Measurements from ENCODE around the gene WDR38. TPM values are rescaled to one million over a fixed set of nuclear protein-coding genes. Genes with fewer than 3 reads are reported as not detected.

The WDR38 gene
- polyA plus RNA-seq, 1 of the 3 experiments (the other 2 are of a cell fraction), result not detected

DNA sequence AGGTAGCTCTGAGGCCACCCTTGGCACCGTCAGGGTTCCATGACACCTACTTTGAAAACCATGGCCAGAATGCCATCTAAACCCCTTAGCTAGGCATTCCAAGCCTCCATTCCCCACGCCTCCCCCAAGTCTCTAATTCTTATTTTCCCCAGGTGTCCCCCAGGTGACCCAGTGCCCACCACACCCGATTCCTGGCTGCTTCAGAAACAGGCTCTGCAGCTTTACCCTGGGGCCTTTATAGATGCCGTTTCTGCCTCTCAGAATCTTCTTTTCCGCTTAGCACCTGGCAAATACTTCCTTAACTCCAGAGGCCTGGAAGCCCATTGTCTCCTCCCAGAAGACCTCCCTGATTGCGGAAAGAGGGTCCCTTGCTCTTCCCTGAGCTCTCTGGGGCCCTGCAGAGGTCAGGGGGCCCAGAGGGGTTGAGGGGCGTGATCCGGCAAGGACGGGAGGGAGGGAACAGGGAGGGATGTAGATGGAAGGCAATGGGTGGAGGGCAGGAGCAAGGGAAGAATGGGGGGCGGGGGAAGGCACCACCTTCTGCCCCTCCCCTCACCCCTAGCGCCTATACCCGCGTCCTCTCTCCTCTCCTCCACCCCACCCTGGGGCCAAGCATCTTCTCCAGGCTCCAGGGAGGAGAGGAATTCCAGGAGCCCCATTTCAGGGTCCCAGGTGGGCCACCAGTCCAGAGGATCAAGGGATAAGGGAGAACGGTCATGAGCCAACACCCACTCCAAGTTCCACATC is 12.0 kb upstream of the WDR38 start (continued):
- no peak for TF ChIP-seq MXI1 (IDR thresholded peaks at IDR 0.05; ENCODE audit: low read depth, low read length)
- no peak for TF ChIP-seq SIN3A (IDR thresholded peaks at IDR 0.05; ENCODE audit: borderline replicate concordance, low read depth, low read length)

DNA sequence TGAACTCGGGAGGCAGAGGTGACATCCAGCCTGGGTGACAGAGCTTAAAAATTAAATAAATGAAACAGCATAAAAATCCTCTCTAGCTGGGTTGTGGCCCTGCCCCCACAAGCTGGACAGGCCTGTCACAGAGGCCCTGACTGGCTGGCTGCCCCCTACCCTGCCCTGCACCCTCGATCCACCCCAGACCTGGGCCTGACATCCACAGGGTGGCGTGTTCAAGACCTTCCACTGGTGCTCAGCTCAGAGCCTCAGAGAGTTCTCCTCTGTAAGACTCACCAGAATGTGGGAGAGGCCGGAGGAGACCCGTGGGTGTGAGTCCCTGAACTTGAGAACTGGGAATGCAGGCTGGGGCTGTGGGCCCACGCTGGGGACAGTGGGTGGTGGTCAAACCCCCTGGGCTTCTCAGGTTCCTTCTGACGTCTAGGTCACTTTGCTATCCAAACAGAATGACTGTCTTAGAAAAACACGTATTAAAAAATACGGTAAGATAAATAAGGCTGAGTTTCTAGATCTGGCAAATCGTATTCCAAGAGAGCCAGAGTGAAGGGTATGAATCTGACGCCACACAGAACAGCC is 9.7 kb upstream of the WDR38 start:
- DNase-seq, result no peak
- 91% methylated on average over 9 of the region's 11 CpGs for WGBS (ENCODE audit: low lambda C conversion rate)
- no peaks in the 10 kb centered on the region for H3K79me2 ChIP-seq (ENCODE audit: insufficient read depth)
- H3K27ac ChIP-seq (ENCODE audit: low read depth in 2 of 2, low read length in 1 of 2), result no peak overlapping the region
- TF ChIP-seq CHD2 (IDR thresholded peaks at IDR 0.05; ENCODE audit: low read length, partially characterized antibody), result no peak
- TF ChIP-seq, protein P1, sequence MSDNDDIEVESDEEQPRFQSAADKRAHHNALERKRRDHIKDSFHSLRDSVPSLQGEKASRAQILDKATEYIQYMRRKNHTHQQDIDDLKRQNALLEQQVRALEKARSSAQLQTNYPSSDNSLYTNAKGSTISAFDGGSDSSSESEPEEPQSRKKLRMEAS (IDR thresholded peaks at IDR 0.05; ENCODE audit: low read depth), result no peak
- no peak for TF ChIP-seq SIN3A (IDR thresholded peaks at IDR 0.05; ENCODE audit: borderline replicate concordance, low read depth, low read length)
- no peak for TF ChIP-seq NFIC (IDR thresholded peaks at IDR 0.05; ENCODE audit: borderline replicate concordance)
- TF ChIP-seq RXRA (IDR thresholded peaks at IDR 0.05; ENCODE audit: borderline replicate concordance, low read depth), result no peak
- TF ChIP-seq, protein P2, sequence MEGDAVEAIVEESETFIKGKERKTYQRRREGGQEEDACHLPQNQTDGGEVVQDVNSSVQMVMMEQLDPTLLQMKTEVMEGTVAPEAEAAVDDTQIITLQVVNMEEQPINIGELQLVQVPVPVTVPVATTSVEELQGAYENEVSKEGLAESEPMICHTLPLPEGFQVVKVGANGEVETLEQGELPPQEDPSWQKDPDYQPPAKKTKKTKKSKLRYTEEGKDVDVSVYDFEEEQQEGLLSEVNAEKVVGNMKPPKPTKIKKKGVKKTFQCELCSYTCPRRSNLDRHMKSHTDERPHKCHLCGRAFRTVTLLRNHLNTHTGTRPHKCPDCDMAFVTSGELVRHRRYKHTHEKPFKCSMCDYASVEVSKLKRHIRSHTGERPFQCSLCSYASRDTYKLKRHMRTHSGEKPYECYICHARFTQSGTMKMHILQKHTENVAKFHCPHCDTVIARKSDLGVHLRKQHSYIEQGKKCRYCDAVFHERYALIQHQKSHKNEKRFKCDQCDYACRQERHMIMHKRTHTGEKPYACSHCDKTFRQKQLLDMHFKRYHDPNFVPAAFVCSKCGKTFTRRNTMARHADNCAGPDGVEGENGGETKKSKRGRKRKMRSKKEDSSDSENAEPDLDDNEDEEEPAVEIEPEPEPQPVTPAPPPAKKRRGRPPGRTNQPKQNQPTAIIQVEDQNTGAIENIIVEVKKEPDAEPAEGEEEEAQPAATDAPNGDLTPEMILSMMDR (IDR thresholded peaks at IDR 0.05), result no peak
- TF ChIP-seq RAD21 (IDR thresholded peaks at IDR 0.05; ENCODE audit: low read length), result no peak
- no peak for TF ChIP-seq MXI1 (IDR thresholded peaks at IDR 0.05; ENCODE audit: low read depth, low read length)
- TF ChIP-seq POLR2AphosphoS5 (IDR thresholded peaks at IDR 0.05; ENCODE audit: low read depth, low read length), result no peak
- no peak for TF ChIP-seq JUND (IDR thresholded peaks at IDR 0.05)
- TF ChIP-seq GATA2 (CRISPR knock-in tag; IDR thresholded peaks at IDR 0.05), result no peak
- TF ChIP-seq FOSL2 (IDR thresholded peaks at IDR 0.05; ENCODE audit: borderline replicate concordance, low read depth), result no peak
- TF ChIP-seq EP300 (IDR thresholded peaks at IDR 0.05; ENCODE audit: borderline replicate concordance in 1 of 2, low read depth in 1 of 2, low read length in 1 of 2), result no peak
- no peak for TF ChIP-seq SMC3 (IDR thresholded peaks at IDR 0.05; ENCODE audit: low read depth, low read length)
- no peak for TF ChIP-seq FOXM1 (IDR thresholded peaks at IDR 0.05; ENCODE audit: low read depth)
- no peak for TF ChIP-seq GABPA (IDR thresholded peaks at IDR 0.05; ENCODE audit: low read depth)
- TF ChIP-seq, protein P3, sequence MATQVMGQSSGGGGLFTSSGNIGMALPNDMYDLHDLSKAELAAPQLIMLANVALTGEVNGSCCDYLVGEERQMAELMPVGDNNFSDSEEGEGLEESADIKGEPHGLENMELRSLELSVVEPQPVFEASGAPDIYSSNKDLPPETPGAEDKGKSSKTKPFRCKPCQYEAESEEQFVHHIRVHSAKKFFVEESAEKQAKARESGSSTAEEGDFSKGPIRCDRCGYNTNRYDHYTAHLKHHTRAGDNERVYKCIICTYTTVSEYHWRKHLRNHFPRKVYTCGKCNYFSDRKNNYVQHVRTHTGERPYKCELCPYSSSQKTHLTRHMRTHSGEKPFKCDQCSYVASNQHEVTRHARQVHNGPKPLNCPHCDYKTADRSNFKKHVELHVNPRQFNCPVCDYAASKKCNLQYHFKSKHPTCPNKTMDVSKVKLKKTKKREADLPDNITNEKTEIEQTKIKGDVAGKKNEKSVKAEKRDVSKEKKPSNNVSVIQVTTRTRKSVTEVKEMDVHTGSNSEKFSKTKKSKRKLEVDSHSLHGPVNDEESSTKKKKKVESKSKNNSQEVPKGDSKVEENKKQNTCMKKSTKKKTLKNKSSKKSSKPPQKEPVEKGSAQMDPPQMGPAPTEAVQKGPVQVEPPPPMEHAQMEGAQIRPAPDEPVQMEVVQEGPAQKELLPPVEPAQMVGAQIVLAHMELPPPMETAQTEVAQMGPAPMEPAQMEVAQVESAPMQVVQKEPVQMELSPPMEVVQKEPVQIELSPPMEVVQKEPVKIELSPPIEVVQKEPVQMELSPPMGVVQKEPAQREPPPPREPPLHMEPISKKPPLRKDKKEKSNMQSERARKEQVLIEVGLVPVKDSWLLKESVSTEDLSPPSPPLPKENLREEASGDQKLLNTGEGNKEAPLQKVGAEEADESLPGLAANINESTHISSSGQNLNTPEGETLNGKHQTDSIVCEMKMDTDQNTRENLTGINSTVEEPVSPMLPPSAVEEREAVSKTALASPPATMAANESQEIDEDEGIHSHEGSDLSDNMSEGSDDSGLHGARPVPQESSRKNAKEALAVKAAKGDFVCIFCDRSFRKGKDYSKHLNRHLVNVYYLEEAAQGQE (IDR thresholded peaks at IDR 0.05; ENCODE audit: low read depth, low read length), result no peak
- TF ChIP-seq, protein P4, sequence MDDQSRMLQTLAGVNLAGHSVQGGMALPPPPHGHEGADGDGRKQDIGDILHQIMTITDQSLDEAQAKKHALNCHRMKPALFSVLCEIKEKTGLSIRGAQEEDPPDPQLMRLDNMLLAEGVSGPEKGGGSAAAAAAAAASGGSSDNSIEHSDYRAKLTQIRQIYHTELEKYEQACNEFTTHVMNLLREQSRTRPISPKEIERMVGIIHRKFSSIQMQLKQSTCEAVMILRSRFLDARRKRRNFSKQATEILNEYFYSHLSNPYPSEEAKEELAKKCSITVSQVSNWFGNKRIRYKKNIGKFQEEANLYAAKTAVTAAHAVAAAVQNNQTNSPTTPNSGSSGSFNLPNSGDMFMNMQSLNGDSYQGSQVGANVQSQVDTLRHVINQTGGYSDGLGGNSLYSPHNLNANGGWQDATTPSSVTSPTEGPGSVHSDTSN (IDR thresholded peaks at IDR 0.05), result no peak
- no peak overlapping the region for H3K4me2 ChIP-seq
- no peaks in the 10 kb centered on the region for H3F3A ChIP-seq (replicated peaks; ENCODE audit: insufficient read depth)
- H3K9me3 ChIP-seq, result no peaks in the 10 kb centered on the region
- no peaks in the 10 kb centered on the region for H4K20me1 ChIP-seq (ENCODE audit: insufficient read depth)
- H3K9ac ChIP-seq, result no peak overlapping the region
- H3K9me2 ChIP-seq, result no peaks in the 10 kb centered on the region
- H3K27me3 ChIP-seq (ENCODE audit: insufficient read depth), result no peaks in the 10 kb centered on the region
- ChIA-PET POLR2A (interaction anchor here (0.5 to 1.6 kb wide), 2 partner anchors 18 to 74 kb away, joined by 3 to 5 read pairs; partner anchors contain the start of genes ARPC5L and RPL35), CTCF (interaction anchor here (20.2 to 33.6 kb wide), 2 partner anchors 10 to 68 kb away, joined by 353 to 1436 read pairs; partner anchors contain the start of genes NR6A1, OLFML2A and WDR38)
- H3K36me3 ChIP-seq (replicated peaks in 1 of 2; ENCODE audit: control insufficient read depth in 1 of 2, insufficient read depth in 2 of 2, low read length in 1 of 2), result no peaks in the 10 kb centered on the region
- H2AFZ ChIP-seq (ENCODE audit: low read depth), result no peak overlapping the region
- H3K4me1 ChIP-seq (ENCODE audit: control insufficient read depth in 1 of 2, insufficient read depth in 2 of 2, low read depth in 1 of 2, low read length in 1 of 2), result no peaks in the 10 kb centered on the region
- no peak overlapping the region for H3K4me3 ChIP-seq (ENCODE audit: low read depth in 2 of 2, low read length in 1 of 2)
